GM12874 (cell line): Measurements from ENCODE around the gene SIL1.

Experiments
- CTCF ChIP-seq: IDR thresholded peaks from 2 replicates; pipeline ENCODE4 v1.5.1; 2011; ENCODE audit warnings: low read depth, mild to moderate bottlenecking, control low read depth, low read length, moderate library complexity; ENCODE audit not compliant: insufficient read depth

SIL1 gene

DNA sequence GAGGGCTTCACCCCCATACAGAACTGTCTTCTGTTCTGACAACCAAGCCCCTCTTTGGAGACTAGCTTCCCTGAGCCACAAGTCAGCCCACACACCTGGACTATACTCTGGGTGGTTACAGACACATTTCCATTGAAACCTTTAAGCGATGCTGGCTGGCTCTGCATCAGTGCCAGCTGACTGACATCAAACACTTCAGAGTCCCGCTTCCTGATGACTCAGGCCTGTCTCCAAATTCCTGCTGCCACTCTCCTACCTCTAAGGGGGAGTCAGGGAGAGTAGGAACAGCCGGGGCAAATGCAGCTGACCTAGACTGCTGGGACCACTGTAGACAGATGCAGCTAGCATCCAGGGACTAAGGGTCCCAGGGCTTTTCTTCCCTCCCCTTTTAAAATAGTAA, 59.4 kb downstream of the SIL1 start:
- TF ChIP-seq CTCF: no peak

DNA sequence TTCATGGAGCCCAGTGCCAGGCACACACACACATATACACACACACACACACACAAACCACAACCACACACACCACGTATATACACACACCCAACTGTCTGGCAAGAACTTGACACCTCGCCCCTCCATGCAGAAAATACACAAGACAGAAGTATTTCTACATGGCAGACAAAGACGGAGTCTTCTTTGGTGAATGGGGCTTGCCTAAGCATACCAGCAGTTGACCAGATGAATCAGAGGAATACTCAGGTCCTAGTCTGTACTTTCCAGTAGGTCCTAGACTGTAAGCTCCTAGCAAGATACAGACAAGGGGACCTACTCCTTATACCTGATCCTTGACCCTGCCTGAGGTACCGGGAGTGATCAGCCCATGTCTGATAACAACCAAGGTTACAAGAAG, 60.1 kb downstream of the SIL1 start:
- TF ChIP-seq CTCF: no peak

GRCh38 chr5:139137697-139138096, 60.5 kb downstream of the SIL1 start:
- TF ChIP-seq CTCF: peak; percentile 26; the same call in 1 of the 2 replicates

GRCh38 chr5:139134906-139135305, 63.3 kb downstream of the SIL1 start:
- no peak for TF ChIP-seq CTCF

DNA sequence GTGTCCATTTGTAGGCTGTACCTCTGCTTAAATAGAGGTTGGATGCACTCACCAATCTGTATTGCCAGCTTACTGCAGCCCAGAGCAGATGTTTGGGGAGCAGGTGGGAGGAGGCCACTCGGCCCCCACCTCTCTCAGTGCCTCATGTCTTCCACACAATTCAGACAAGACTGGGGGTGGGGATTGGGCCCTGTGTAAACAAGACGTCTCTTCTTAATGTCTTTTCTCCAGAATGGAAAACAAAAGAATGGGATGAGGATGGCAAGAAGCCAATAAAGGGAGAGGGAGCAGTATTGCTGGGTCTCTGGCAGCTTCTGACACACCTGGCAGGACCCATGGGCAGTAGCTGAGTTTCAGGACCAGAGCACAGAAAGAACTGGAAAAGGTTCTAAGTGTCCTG, 64.9 kb downstream of the SIL1 start:
- TF ChIP-seq CTCF: no peak

DNA sequence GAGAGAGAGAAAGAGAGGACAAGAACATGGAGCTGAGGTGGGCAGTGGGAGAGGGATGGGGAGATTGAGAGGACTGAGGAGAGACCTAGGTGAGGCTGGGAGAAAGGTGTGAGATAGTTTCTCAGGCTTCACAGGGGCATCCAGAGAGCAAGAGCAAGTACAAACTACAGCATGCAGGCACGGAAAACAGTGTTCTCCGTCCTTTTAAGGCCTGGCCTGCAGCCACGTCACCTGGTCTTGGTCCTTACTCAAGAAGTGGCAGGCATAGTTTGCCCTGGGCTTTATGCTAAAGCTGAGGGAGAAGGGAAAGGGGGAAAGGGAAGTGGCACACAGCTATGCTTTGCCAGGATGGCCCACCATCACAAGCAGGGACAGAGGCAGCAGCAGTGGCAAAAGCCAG, 65.7 kb downstream of the SIL1 start:
- TF ChIP-seq CTCF: no peak

DNA sequence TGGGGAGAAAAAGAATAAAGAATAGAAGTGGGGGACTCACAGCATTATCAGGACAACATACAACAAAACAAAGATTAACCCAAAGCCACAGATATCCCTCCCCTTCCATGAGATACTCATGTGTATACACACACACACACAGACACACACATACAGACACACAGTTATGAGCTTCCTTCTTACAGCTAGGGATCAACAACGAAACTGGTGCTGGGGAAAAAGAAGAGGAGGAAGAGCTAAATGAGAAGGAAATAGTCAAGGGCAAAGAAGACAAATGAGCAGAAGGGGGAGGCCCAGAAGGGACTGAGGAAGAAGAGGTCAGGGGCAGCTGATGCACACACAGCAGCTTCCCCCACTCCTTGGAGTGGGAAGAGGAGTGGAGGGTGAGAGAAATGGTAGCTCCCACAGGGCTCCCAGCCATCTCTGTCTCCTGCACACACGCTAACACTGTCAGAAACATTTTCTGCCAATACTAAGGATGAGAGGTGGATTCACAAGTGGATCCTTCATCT, 66.2 kb downstream of the SIL1 start:
- TF ChIP-seq CTCF: no peak

DNA sequence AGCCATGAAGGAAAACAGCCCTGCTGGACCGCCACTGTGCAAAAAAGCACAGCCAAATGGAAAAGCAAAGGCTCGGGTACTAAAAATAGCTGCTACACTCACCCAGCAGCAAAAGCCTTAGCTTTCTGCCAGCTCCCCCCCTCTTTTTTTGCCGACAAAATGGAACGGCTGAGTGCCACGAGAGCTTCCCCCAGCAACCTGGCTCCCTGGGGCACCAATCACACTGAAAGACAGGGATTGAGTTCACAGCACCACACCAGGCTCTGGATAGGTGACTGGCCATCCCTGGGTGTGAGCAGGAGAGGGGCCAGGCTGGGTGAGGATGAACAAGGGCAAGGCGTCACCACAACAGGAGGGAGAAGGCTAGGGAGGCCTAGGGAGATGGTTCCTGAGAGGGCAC, 66.7 kb downstream of the SIL1 start:
- TF ChIP-seq CTCF: no peak
